Ishikawa (cell line): ENCODE measurements around the gene PDCD4.

ENCODE experiments used
- CEBPB ChIP-seq: IDR thresholded peaks from 2 replicates; pipeline ENCODE4 v1.6.1; 2012
- CREB1 ChIP-seq: IDR thresholded peaks from 2 replicates; pipeline ENCODE4 v1.6.1; 2012; ENCODE audit warnings: low read depth
- EGR1 ChIP-seq: IDR thresholded peaks from 2 replicates; pipeline ENCODE4 v1.6.1; 2012
- EP300 ChIP-seq: IDR thresholded peaks from 2 replicates; pipeline ENCODE4 v1.6.1; 2012; ENCODE audit warnings: borderline replicate concordance
- FOXM1 ChIP-seq: IDR thresholded peaks from 2 replicates; pipeline ENCODE4 v1.6.1; 2012; ENCODE audit warnings: low read depth, borderline replicate concordance
- NFIC ChIP-seq: IDR thresholded peaks from 2 replicates; pipeline ENCODE4 v1.6.1; 2012
- RAD21 ChIP-seq: IDR thresholded peaks from 2 replicates; pipeline ENCODE4 v1.6.1; 2012; ENCODE audit warnings: low read depth
- TAF1 ChIP-seq: IDR thresholded peaks from 2 replicates; pipeline ENCODE4 v1.6.1; 2012; ENCODE audit warnings: low read depth, mild to moderate bottlenecking
- TCF12 ChIP-seq: IDR thresholded peaks from 2 replicates; pipeline ENCODE4 v1.6.1; 2012; ENCODE audit warnings: low read depth
- TEAD4 ChIP-seq: IDR thresholded peaks from 2 replicates; pipeline ENCODE4 v1.6.1; 2012
- YY1 ChIP-seq: IDR thresholded peaks from 2 replicates; pipeline ENCODE4 v1.6.1; 2012; ENCODE audit warnings: low read depth
- ZBTB7A ChIP-seq: IDR thresholded peaks from 2 replicates; pipeline ENCODE4 v1.6.1; 2012; ENCODE audit warnings: low read depth
- TF ChIP-seq, protein P1 (sequence below): IDR thresholded peaks from 2 replicates; pipeline ENCODE4 v1.6.1; 2012
- TF ChIP-seq, protein P2 (sequence below): IDR thresholded peaks from 2 replicates; pipeline ENCODE4 v1.6.1; 2012; ENCODE audit warnings: low read depth, mild to moderate bottlenecking
- TF ChIP-seq, protein P3 (sequence below): IDR thresholded peaks from 2 replicates; pipeline ENCODE4 v1.6.1; 2012

The PDCD4 gene

DNA sequence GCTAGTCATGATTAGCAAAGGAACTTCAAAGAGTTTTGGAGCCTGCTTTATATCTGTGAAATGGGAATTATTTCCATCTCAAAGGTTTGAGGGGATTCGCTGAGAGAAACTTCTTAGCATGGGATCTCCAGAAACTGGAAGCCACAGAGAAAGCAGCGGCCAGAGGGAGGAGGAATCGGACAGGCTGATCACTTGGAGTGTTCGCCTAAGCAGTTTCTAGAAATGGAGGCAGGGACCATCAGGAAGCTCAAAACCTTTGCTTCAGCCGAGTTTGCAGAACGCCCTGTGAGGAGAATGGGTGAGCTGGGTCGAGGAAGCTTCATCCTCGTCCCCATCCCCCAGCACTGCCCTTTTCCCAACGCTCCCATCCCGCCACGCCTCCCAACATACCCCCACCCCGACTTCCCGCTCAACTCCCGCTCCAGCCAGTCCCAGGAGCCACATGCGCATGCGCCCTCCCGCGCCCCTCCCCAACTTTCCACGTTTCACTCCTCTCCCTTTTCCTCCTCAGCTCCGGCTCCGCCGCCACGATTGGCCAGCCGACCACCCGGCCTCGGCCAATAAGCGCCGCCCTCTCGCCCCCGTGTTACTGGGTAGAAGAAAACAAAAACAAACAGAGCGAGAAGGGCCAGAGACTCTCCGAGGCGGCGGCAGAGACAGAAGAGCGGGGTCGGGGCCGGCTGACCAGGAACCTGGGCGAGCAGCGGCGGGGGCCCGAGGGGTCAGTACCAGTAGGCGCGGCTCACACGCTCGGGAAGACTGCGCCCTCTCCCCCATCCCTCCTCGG is at the start of gene PDCD4:
PDCD4 (plus strand) TSS at position 631 of the 787 bp plus-strand sequence. CDS start 4,100 bp downstream, outside the sequence.
- TF ChIP-seq, protein P1, sequence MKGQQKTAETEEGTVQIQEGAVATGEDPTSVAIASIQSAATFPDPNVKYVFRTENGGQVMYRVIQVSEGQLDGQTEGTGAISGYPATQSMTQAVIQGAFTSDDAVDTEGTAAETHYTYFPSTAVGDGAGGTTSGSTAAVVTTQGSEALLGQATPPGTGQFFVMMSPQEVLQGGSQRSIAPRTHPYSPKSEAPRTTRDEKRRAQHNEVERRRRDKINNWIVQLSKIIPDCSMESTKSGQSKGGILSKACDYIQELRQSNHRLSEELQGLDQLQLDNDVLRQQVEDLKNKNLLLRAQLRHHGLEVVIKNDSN: peak; percentile 66
- TF ChIP-seq TEAD4: no peak
- peak; percentile 64 for TF ChIP-seq EGR1
- TF ChIP-seq, protein P2, sequence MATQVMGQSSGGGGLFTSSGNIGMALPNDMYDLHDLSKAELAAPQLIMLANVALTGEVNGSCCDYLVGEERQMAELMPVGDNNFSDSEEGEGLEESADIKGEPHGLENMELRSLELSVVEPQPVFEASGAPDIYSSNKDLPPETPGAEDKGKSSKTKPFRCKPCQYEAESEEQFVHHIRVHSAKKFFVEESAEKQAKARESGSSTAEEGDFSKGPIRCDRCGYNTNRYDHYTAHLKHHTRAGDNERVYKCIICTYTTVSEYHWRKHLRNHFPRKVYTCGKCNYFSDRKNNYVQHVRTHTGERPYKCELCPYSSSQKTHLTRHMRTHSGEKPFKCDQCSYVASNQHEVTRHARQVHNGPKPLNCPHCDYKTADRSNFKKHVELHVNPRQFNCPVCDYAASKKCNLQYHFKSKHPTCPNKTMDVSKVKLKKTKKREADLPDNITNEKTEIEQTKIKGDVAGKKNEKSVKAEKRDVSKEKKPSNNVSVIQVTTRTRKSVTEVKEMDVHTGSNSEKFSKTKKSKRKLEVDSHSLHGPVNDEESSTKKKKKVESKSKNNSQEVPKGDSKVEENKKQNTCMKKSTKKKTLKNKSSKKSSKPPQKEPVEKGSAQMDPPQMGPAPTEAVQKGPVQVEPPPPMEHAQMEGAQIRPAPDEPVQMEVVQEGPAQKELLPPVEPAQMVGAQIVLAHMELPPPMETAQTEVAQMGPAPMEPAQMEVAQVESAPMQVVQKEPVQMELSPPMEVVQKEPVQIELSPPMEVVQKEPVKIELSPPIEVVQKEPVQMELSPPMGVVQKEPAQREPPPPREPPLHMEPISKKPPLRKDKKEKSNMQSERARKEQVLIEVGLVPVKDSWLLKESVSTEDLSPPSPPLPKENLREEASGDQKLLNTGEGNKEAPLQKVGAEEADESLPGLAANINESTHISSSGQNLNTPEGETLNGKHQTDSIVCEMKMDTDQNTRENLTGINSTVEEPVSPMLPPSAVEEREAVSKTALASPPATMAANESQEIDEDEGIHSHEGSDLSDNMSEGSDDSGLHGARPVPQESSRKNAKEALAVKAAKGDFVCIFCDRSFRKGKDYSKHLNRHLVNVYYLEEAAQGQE: no peak
- peak; percentile 55; the same call in 1 of the 2 replicates for TF ChIP-seq TAF1
- peak; percentile 44 for TF ChIP-seq TCF12
- TF ChIP-seq ZBTB7A: 0 out of 2 replicates have a peak, but pooled peaks have one; percentile 16
- peak; percentile 52; the same call in 1 of the 2 replicates for TF ChIP-seq YY1
- TF ChIP-seq CREB1: no peak
- no peak for TF ChIP-seq RAD21
- TF ChIP-seq NFIC: 0 out of 2 replicates have a peak, but pooled peaks have one; percentile 5
- peak; percentile 55; the same call in 1 of the 2 replicates for TF ChIP-seq EP300
- TF ChIP-seq FOXM1: peak; percentile 44; the same call in 1 of the 2 replicates
- TF ChIP-seq, protein P3, sequence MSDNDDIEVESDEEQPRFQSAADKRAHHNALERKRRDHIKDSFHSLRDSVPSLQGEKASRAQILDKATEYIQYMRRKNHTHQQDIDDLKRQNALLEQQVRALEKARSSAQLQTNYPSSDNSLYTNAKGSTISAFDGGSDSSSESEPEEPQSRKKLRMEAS: peak; percentile 90
- no peak for TF ChIP-seq CEBPB

DNA sequence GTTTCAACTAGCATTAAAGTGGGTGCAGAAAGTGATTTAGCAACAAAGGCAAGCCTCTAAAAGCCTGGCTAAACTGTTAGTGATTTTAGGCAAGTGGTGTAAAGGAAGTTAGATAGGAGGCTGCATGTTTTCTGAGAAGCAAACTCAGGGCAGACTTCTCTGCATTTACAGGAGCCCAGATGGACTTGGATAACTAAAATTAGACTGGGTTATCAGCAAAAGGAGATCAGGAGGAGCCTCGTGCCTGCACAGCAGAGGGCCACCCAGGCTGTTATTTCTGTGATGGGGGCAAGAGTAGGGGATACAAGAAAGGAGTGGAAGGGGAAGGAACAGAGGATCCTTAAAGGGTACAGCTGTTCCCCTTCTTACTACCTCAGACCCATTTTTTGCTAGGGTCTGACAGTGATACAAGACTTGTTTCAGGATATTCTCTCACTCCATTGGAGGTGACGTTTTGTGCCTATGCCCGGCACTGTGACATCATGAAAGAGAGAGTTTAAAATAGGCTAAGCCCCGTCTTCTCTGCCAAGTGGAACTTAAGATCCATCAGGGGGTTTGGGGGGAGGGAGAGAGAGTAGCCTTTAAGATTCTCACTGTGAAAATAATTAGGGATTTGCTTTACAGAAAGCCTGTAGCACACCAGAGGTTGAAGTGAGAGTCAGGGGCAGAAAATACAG is 49.6 kb upstream of the PDCD4 start:
- TF ChIP-seq CREB1: 0 out of 2 replicates have a peak, but pooled peaks have one; percentile 25
- TF ChIP-seq, protein P3: no peak

DNA sequence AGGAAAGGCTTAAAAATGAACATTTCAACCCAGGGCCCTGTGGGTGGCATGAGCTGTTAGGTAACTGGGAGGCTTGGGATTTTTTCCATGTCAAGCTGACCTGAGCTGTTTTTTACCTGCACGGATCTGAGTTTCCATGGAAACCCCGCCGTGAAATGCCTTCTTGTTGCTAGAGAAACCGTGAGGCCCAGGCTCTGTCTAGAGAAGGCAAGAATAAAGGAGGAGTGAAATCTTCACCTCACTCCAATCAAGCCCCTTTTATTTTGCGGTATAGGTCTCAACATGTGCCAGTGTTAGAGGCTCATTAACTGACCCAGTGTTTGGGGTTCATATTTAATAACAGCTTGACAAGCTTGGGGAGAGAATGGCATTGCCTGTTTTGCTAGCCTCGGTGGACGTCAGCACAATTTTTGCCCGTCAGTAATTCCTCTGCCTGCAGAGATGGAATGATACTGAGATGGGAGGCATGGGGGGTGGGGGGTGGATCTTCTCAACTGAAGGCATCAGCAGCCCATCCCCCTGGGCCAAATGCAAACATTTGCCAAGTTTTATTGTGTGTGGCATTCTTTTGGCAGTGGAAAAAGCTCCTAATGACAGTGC is 48.9 kb upstream of the PDCD4 start:
- peak; percentile 19 for TF ChIP-seq RAD21
- no peak for TF ChIP-seq TAF1
- TF ChIP-seq NFIC: 0 out of 2 replicates have a peak, but pooled peaks have one; percentile 11
- TF ChIP-seq, protein P1: no peak
- TF ChIP-seq, protein P3: 0 out of 2 replicates have a peak, but pooled peaks have one; percentile 16
- no peak for TF ChIP-seq EGR1
- TF ChIP-seq TCF12: no peak
- TF ChIP-seq, protein P2: no peak
- no peak for TF ChIP-seq ZBTB7A
- TF ChIP-seq CREB1: no peak
- peak; percentile 43; the same call in 1 of the 2 replicates for TF ChIP-seq EP300
- TF ChIP-seq YY1: no peak
- no peak; the same call in 1 of the 2 replicates for TF ChIP-seq CEBPB
- TF ChIP-seq TEAD4: peak; percentile 71

DNA sequence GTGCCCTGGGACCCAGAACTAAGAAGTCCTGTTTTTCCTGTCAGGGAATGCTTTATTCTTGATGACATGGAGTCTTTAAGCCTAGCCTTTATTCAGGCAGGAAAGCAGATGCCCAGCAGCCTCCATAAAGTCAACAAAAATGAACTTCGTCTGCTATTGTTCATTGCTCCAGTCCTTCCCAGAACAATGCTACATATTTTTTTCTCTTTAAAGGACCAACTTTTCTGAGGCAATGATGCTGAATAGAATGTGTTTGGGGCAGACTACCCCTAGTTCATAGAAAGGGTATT is 47.6 kb upstream of the PDCD4 start:
- TF ChIP-seq, protein P2: no peak
- TF ChIP-seq YY1 (no peak), CEBPB (no peak), FOXM1 (no peak), EP300 (no peak), EGR1 (no peak), NFIC (no peak), TEAD4 (no peak), ZBTB7A (no peak; the same call in 1 of the 2 replicates), RAD21 (no peak), TAF1 (no peak), CREB1 (no peak)
